ENCODE results near the gene PRCP. TPM values are rescaled to one million over a fixed set of nuclear protein-coding genes. Genes with fewer than 3 reads are reported as not detected.

PRCP gene
- total and polyA plus RNA-seq, 4 donors: 27.3 to 55.2 (median 41.2) TPM

DNA sequence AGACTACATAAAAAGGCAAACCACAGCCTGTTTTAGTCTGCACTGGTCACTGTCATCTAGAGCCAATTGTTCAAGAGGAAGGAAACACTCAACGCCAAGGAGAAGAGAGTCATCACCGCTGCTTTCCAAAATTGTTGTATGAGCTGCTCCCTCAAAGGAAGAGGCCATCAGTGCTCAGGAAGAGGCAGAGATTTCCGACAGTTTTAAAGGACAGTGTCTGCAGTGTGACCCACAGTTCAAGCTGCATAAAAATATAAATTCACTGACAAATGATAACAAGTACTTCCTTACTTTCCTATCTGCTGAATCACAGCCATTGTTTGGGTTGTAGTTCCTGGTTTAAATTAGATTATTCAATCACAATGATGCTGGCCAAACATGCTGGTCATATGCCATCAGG lies 16.4 kb downstream of the PRCP start:
- Histone ChIP-seq H3K4me1 (ENCODE audit: control insufficient read depth in 4 of 4, insufficient read depth in 4 of 4, low read length in 3 of 4) (peaks cover 0 to 4% (median 1%) of the 10 kb centered on the region in 4 donors), H3K9ac (ENCODE audit: low read depth in 1 of 2, low read length in 2 of 2) (no peak overlapping the region), H3K36me3 (ENCODE audit: control insufficient read depth in 4 of 4, insufficient read depth in 3 of 4, low read depth in 1 of 4, low read length in 3 of 4) (peaks cover 0 to 4% (median 0%) of the 10 kb centered on the region in 4 donors), H3K27me3 (ENCODE audit: control insufficient read depth in 4 of 4, insufficient read depth in 4 of 4, low read length in 3 of 4) (no peaks in the 10 kb centered on the region), H3K27ac (ENCODE audit: low read depth in 1 of 2, low read length in 2 of 2) (no peak overlapping the region), H3K4me3 (ENCODE audit: low read depth in 1 of 3, low read length in 3 of 3) (no peak overlapping the region), H3K9me3 (ENCODE audit: control insufficient read depth in 4 of 4, low read length in 3 of 4) (no peaks in the 10 kb centered on the region)
- TF ChIP-seq RAD21 (IDR thresholded peaks at IDR 0.05) (peak in 1 of 2 donors; percentile 9), HNF4G (IDR thresholded peaks at IDR 0.05) (no peak), SP1 (IDR thresholded peaks at IDR 0.05) (peak; percentile 23), JUND (IDR thresholded peaks at IDR 0.05) (no peak), NR2F2 (IDR thresholded peaks at IDR 0.05) (peak; percentile 90)
- TF ChIP-seq, protein P1, sequence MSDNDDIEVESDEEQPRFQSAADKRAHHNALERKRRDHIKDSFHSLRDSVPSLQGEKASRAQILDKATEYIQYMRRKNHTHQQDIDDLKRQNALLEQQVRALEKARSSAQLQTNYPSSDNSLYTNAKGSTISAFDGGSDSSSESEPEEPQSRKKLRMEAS (IDR thresholded peaks at IDR 0.05): peak; percentile 44
- TF ChIP-seq, protein P2, sequence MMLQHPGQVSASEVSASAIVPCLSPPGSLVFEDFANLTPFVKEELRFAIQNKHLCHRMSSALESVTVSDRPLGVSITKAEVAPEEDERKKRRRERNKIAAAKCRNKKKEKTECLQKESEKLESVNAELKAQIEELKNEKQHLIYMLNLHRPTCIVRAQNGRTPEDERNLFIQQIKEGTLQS (IDR thresholded peaks at IDR 0.05): no peak
- 76% methylated on average over 3 of the region's 3 CpGs for WGBS
- no peak for DNase-seq (ENCODE audit: low spot score)

DNA sequence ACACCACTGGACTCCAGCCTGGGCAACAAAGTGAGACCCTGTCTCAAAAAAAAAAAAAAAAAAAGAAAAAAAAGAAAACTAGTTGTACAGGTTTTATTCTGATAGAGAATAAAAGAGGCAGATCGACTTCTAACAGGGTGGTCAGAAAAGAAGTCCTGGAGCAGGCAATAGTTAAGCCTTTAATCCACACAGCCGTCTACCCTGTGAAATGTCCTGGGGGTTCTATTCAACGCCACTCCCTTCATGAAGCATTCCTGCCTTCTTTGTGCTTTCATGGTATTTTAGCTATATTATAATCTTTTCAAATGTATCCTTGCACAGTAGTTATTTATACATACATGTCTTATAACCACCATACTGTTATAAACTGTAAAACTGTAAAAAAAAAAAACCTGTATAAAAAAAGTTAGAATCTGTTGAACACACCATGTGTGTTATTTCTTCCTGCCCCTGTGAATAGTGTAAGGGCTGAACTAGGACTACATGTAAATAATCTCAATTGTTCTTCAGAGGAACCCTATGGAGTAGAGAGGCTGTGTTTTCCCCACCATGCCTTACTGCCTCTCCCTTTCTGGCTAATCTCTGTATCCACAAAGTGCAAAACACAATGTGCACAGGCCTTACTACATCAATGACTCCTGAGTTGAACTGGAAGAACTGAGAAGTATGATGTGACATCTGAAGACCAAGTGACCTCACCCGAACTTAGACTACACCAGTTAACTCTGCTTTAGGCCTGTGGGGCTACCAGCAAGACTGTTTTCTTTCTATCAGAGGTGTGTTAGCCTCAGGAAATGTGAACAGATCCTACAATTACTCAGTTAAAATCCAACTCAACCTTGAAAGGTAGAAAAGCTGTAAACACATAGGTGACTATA lies 25.3 kb downstream of the PRCP start:
- no peak for DNase-seq (ENCODE audit: low spot score)
- TF ChIP-seq, protein P3, sequence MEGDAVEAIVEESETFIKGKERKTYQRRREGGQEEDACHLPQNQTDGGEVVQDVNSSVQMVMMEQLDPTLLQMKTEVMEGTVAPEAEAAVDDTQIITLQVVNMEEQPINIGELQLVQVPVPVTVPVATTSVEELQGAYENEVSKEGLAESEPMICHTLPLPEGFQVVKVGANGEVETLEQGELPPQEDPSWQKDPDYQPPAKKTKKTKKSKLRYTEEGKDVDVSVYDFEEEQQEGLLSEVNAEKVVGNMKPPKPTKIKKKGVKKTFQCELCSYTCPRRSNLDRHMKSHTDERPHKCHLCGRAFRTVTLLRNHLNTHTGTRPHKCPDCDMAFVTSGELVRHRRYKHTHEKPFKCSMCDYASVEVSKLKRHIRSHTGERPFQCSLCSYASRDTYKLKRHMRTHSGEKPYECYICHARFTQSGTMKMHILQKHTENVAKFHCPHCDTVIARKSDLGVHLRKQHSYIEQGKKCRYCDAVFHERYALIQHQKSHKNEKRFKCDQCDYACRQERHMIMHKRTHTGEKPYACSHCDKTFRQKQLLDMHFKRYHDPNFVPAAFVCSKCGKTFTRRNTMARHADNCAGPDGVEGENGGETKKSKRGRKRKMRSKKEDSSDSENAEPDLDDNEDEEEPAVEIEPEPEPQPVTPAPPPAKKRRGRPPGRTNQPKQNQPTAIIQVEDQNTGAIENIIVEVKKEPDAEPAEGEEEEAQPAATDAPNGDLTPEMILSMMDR (IDR thresholded peaks at IDR 0.05; ENCODE audit: low read depth, low read length, missing input control): no peak
- TF ChIP-seq NR2F2 (IDR thresholded peaks at IDR 0.05) (no peak), RXRA (IDR thresholded peaks at IDR 0.05) (no peak), FOXA2 (IDR thresholded peaks at IDR 0.05) (no peak), HNF4G (IDR thresholded peaks at IDR 0.05) (no peak), FOXA1 (IDR thresholded peaks at IDR 0.05) (no peak), EGR1 (IDR thresholded peaks at IDR 0.05; ENCODE audit: low read depth in 2 of 2) (no peak), GABPA (IDR thresholded peaks at IDR 0.05 in 1 of 2, conservative IDR thresholded peaks at IDR 0.05 in 1 of 2) (no peak)
- TF ChIP-seq, protein P4, sequence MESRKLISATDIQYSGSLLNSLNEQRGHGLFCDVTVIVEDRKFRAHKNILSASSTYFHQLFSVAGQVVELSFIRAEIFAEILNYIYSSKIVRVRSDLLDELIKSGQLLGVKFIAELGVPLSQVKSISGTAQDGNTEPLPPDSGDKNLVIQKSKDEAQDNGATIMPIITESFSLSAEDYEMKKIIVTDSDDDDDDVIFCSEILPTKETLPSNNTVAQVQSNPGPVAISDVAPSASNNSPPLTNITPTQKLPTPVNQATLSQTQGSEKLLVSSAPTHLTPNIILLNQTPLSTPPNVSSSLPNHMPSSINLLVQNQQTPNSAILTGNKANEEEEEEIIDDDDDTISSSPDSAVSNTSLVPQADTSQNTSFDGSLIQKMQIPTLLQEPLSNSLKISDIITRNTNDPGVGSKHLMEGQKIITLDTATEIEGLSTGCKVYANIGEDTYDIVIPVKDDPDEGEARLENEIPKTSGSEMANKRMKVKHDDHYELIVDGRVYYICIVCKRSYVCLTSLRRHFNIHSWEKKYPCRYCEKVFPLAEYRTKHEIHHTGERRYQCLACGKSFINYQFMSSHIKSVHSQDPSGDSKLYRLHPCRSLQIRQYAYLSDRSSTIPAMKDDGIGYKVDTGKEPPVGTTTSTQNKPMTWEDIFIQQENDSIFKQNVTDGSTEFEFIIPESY (IDR thresholded peaks at IDR 0.05): no peak
- 96% methylated on average over 4 of the region's 4 CpGs for WGBS
- Histone ChIP-seq H3K4me3 (ENCODE audit: low read depth in 1 of 3, low read length in 3 of 3) (no peak overlapping the region), H3K9me3 (ENCODE audit: control insufficient read depth in 4 of 4, low read length in 3 of 4) (no peaks in the 10 kb centered on the region), H3K36me3 (ENCODE audit: control insufficient read depth in 4 of 4, insufficient read depth in 3 of 4, low read depth in 1 of 4, low read length in 3 of 4) (peaks cover 0 to 2% (median 0%) of the 10 kb centered on the region in 4 donors), H3K27ac (ENCODE audit: low read depth in 1 of 2, low read length in 2 of 2) (no peak overlapping the region), H3K9ac (ENCODE audit: low read depth in 1 of 2, low read length in 2 of 2) (no peak overlapping the region), H3K4me1 (ENCODE audit: control insufficient read depth in 4 of 4, insufficient read depth in 4 of 4, low read length in 3 of 4) (peaks cover 0 to 3% (median 0%) of the 10 kb centered on the region in 4 donors), H3K27me3 (ENCODE audit: control insufficient read depth in 4 of 4, insufficient read depth in 4 of 4, low read length in 3 of 4) (no peaks in the 10 kb centered on the region)
